Activated naive CD4-positive, alpha-beta T cell treated with anti-CD3 and anti-CD28 coated beads for 36 hours (primary cell): ENCODE data around the gene SCFD1. TPM values are rescaled to one million over a fixed set of nuclear protein-coding genes. Genes with fewer than 3 reads are reported as not detected.
A peak's percentile ranks its signal among the peaks of the same experiment; 100 is the strongest.
"Not testable (repeated sequence)": the region's sequence is repeated elsewhere in the genome, so short reads cannot be mapped to it uniquely, and the experiment has no call there.

ENCODE experiments used
- CTCF ChIA-PET: fragments of 350-600 bp; sonication (Branson Sonifier 250); formaldehyde crosslinking; loops from one replicate; lab custom pipeline; 2021; ENCODE audit warnings: antibody characterized with exemption; lab: Charles Lee
- DNase-seq: peaks from one replicate; pipeline ENCODE4 v3.0.0-alpha.2; 2020
- H3K27ac Mint-ChIP-seq: one replicate; pipeline ENCODE4 v1.8.0; 2021; ENCODE audit warnings: mild to moderate bottlenecking, mixed read lengths
- H3K27me3 Mint-ChIP-seq: one replicate; pipeline ENCODE4 v1.8.0; 2021; ENCODE audit warnings: low read depth, mixed read lengths
- H3K36me3 Mint-ChIP-seq: one replicate; pipeline ENCODE4 v1.8.0; 2021; ENCODE audit warnings: low read depth, mixed read lengths
- H3K4me1 Mint-ChIP-seq: one replicate; pipeline ENCODE4 v1.8.0; 2021; ENCODE audit warnings: low read depth, mixed read lengths
- H3K4me3 Mint-ChIP-seq: one replicate; pipeline ENCODE4 v1.8.0; 2021; ENCODE audit warnings: mild to moderate bottlenecking, moderate library complexity, mixed read lengths
- H3K9me3 Mint-ChIP-seq: one replicate; pipeline ENCODE4 v1.8.0; 2021; ENCODE audit warnings: mixed read lengths
- intact Hi-C: fragments of 100-400 bp; cut with micrococcal nuclease; formaldehyde crosslinking; loops from one replicate; pipeline ENCODE4 v1.15.1; 2023
- total RNA-seq, 2 experiments: library from RNA; stranded (reverse); gene quantifications; one replicate each; pipeline ENCODE4 v1.2.3, GENCODE V29; 2021

Gene SCFD1, protein sequence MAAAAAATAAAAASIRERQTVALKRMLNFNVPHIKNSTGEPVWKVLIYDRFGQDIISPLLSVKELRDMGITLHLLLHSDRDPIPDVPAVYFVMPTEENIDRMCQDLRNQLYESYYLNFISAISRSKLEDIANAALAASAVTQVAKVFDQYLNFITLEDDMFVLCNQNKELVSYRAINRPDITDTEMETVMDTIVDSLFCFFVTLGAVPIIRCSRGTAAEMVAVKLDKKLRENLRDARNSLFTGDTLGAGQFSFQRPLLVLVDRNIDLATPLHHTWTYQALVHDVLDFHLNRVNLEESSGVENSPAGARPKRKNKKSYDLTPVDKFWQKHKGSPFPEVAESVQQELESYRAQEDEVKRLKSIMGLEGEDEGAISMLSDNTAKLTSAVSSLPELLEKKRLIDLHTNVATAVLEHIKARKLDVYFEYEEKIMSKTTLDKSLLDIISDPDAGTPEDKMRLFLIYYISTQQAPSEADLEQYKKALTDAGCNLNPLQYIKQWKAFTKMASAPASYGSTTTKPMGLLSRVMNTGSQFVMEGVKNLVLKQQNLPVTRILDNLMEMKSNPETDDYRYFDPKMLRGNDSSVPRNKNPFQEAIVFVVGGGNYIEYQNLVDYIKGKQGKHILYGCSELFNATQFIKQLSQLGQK
- 10 to 100 TPM; 46.1 to 55.2 TPM for total RNA-seq

DNA sequence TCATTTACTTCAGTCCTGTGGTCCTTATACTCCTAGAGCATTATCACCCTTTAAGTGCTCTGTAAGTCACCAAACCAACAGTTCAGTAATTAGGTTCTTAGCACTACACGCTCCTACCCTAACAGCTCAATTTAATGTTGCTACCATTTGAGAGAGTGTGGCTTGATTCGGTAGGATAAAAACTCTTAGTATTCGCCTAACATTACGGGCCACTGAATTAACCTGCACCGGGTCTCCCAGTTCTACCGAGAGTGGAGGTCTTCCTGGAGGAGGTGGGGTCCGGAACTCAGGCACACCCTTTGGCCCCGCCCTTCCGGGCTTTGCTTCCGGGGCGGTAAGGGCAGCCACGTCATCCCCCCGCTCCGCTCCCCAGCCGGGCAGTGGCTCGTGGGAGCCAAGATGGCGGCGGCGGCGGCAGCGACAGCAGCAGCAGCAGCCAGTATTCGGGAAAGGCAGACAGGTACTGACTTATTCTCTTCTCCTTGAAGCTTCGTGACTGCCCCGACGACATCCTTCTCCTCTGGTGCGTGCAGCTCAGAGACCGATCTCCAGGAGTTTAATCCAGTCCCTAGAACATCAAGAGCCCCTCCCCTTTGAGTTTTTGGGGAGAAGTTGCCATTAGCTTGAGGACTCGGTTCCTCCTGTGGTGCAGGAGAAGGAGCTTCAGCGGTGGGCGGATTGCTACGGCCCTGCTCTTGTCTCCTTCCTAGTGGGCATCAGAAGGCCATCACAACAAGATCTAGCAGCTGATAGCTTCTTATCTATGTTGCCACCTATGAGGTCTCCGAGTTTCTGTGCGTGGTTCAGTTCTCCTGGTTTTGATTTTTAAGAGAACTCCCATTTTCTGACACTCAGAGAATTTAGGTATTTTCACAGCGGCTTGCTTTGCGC is at the start of gene SCFD1:
TSS of gene SCFD1 (plus strand) at position 380 of the 891 bp plus-strand sequence. CDS start at position 400, 20 bp downstream.
- Mint-ChIP-seq H3K36me3 (peaks cover 5% of the 10 kb centered on the region), H3K4me1 (peaks cover 35% of the 10 kb centered on the region), H3K9me3 (no peaks in the 10 kb centered on the region), H3K27me3 (no peaks in the 10 kb centered on the region), H3K4me3 (peak within 1 kb of the TSS; percentile 96), H3K27ac (peak within 1 kb of the TSS; percentile 94)
- DNase-seq: peak; percentile 95
- CTCF ChIA-PET: interaction anchor here (0.6 to 1.3 kb wide), 3 partner anchors 8 to 63 kb away, joined by 3 read pairs; partner anchors contain the start of gene G2E3
- intact Hi-C loops: loop anchor here (1.0 to 10.0 kb wide), 6 partner anchors 63 to 1453 kb away; partner anchors contain the start of genes ARHGAP5, DTD2, G2E3 and NUBPL

DNA sequence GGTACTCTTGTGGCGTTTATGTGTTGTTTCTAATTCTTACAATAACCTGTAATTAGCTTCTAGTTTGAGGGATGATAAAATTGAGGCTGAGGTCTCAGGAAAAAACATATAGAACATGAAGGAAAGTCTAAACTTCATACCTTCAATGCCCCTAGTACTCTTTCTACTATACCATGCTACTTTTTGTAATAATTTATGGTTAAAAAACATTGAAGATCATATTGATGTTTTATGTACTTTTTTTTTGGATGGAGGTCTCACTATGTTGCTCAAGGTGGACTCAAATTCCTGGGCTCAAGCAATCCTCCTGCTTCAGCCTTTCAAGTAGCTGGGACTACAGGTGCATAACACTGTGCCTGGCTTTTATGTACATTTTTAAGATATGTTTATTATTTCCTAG is 49.3 kb upstream of the SCFD1 start:
- Mint-ChIP-seq H3K36me3 (peaks cover 6% of the 10 kb centered on the region), H3K4me1 (peaks cover 78% of the 10 kb centered on the region), H3K9me3 (no peaks in the 10 kb centered on the region), H3K27me3 (no peaks in the 10 kb centered on the region), H3K4me3 (no peak overlapping the region), H3K27ac (no peak overlapping the region)
- intact Hi-C loops: no loop called here
- CTCF ChIA-PET: no interaction called here
- DNase-seq: no peak

DNA sequence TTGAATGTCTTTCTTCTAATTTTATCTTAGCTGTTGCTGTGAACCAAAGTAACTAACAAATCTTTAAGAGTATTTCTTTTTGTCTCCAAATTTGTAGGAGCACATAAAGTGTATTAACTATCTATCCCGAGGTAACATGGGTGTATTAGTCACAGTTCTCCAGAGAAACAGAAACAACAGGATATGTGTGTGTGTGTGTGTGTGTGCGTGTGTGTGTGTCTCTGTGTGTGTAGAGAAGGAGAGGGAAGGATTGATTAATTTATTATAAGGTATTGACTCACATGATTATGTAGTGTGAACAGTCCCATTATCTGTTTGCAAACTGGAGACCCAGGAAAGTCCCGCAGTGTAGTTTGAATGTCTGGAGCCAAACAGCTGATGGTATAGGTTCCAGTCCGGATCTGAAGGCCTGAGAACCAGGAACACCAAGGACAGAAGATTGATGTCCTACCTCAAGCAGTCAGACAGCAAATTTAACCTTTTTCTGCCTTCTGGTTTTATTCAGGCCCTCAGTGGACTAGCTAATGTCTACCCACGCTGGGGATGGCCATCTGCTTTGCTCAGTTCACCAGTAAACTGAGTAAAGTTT is 48.8 kb upstream of the SCFD1 start:
- Mint-ChIP-seq H3K27me3 (no peaks in the 10 kb centered on the region), H3K27ac (no peak overlapping the region), H3K36me3 (peaks cover 8% of the 10 kb centered on the region), H3K9me3 (no peaks in the 10 kb centered on the region), H3K4me3 (no peak overlapping the region), H3K4me1 (peaks cover 77% of the 10 kb centered on the region)
- intact Hi-C loops: no loop called here
- CTCF ChIA-PET: no interaction called here
- DNase-seq: no peak

DNA sequence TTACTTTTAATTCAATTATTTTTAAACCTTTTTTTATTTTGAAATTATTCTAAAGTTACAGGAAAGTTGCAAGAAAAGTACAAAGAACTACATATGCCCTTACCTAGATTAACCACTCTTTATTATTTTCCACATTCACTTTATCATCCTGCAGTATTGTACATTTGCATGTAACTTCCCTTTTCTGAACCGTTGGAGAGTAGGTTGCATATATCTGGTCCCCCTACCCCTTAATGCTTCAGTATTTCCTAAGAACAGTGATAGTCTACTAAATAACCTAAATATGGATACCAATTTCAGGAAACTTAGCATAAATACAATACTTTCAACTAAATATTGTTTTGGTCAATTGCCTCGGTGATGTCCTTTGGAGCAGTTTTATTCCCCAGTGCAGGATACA is 48.2 kb upstream of the SCFD1 start:
- H3K9me3 Mint-ChIP-seq: no peaks in the 10 kb centered on the region
- peaks cover 8% of the 10 kb centered on the region for H3K36me3 Mint-ChIP-seq
- DNase-seq: no peak
- intact Hi-C loops: no loop called here
- CTCF ChIA-PET: interaction anchor here (0.7 kb wide), 1 partner anchor 197 kb away, joined by 6 read pairs; no protein-coding TSS in a partner anchor
- H3K27me3 Mint-ChIP-seq: no peaks in the 10 kb centered on the region
- H3K4me1 Mint-ChIP-seq: peaks cover 80% of the 10 kb centered on the region
- no peak overlapping the region for H3K4me3 Mint-ChIP-seq
- no peak overlapping the region for H3K27ac Mint-ChIP-seq

DNA sequence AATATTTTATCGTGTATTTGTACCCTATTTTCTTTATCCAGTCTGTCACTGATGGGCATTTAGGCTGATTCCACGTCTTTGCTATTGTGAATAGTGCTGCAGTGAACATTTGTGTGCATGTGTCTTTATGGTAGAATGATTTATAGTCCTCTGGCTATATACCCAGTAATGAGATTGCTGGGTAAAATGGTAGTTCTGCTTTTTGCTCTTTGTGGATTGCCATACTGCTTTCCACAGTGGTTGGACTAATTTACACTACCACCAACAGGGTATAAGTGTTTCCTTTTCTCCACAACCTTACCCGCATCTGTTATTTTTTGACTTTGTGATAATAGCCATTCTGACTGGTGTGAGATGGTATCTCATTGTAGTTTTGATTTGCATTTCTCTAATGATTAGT is 47.3 kb upstream of the SCFD1 start:
- H3K27me3 Mint-ChIP-seq, H3K27ac Mint-ChIP-seq, intact Hi-C loops, DNase-seq, H3K36me3 Mint-ChIP-seq, H3K4me3 Mint-ChIP-seq, H3K9me3 Mint-ChIP-seq: not testable (repeated sequence)
- H3K4me1 Mint-ChIP-seq: peaks cover 73% of the 10 kb centered on the region
- CTCF ChIA-PET: interaction anchor here (0.7 kb wide), 1 partner anchor 198 kb away, joined by 6 read pairs; no protein-coding TSS in a partner anchor

DNA sequence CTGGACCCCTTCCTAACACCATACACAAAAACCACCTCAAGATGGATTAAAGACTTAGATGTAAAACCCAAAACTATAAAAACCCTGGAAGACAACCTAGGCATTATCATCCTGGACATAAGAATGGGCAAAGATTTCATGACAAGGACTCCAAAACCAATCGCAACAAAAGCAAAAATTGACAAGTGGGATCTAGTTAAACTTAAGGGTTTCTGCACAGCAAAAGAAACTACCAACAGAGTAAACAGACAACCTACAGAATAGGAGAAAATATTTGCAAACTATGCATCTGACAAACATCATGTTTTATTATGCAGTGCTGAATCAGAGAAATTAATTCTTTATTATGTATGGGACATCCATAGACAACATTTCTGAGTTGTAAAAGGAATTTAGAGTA is 45.8 kb upstream of the SCFD1 start:
- H3K4me3 Mint-ChIP-seq, intact Hi-C loops, H3K9me3 Mint-ChIP-seq, CTCF ChIA-PET, H3K36me3 Mint-ChIP-seq, H3K27me3 Mint-ChIP-seq, DNase-seq, H3K27ac Mint-ChIP-seq: not testable (repeated sequence)
- H3K4me1 Mint-ChIP-seq: peaks cover 57% of the 10 kb centered on the region

DNA sequence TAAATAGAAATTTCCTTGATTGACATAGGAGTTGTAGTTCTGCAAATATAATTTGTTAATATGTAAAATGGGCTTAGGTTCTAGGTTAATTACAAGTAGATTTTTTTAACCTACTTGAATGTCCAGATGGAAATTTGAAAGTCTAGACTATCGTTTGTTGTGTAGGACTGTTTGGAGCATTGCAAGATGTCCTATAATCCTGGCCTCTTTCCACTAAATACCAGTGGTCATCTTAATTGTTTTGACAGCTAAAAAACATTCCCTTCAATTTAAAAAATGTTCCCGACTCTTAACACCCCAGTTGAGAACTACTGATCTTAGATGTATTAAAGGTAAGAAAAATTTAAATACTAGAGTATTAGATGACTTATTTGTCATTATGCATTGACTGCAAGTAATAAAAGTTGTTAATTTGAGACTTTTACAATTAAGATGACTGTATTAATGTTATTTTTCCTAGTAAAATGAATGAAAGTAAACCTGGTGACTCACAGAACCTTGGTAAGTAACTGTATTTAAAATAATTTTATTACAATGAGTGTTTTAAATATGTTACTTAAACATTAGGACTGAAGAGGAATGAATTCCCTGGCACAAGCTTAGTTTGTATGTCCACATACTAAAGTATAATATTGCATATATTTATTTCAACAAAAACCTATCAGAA is 41.4 kb upstream of the SCFD1 start:
- Mint-ChIP-seq H3K36me3 (peaks cover 40% of the 10 kb centered on the region), H3K4me1 (peaks cover 32% of the 10 kb centered on the region), H3K27ac (no peak overlapping the region), H3K9me3 (peaks cover 15% of the 10 kb centered on the region), H3K4me3 (no peak overlapping the region), H3K27me3 (no peaks in the 10 kb centered on the region)
- no peak for DNase-seq
- CTCF ChIA-PET: interaction anchor here (0.6 kb wide), 1 partner anchor 780 kb away, joined by 4 read pairs; no protein-coding TSS in a partner anchor
- intact Hi-C loops: no loop called here

DNA sequence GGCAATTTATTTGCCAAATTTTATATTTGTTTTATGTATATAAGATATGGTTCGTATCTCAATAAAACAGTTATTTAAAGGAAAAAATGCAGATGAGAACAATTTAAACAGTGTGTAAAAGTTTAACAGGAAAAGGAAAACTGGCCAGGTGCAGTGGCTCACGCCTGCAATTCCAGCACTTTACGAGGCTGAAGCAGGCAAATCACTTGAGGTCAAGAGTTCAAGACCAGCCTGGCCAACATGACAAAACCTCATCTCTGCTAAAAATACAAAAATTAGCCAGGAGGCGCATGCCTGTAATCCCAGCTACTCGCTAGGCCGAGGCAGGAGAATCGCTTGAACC is 40.9 kb upstream of the SCFD1 start:
- Mint-ChIP-seq H3K4me3 (no peak overlapping the region), H3K36me3 (peaks cover 42% of the 10 kb centered on the region), H3K27me3 (no peaks in the 10 kb centered on the region), H3K9me3 (peaks cover 15% of the 10 kb centered on the region), H3K27ac (no peak overlapping the region), H3K4me1 (peaks cover 27% of the 10 kb centered on the region)
- CTCF ChIA-PET: no interaction called here
- intact Hi-C loops: no loop called here
- DNase-seq: no peak

DNA sequence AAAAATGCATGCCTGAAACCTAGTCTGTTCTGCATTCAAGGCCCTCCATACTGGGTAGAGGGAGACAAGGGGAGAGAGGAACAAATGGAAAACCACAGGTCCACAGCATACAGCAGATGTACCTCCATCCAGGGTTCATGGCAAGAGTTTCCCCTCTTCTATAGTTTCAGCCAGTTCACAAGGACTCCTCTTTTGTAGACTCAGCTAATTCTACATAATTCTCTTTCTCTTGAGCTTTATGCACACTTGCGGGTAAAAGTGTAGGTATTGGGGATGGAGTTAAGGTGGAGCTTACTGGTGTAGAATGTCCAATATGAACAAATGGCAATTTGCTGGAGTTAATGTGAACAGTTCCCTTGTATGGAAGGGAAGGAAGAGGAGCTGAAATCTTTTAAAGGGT is 39.7 kb upstream of the SCFD1 start:
- no peak overlapping the region for H3K27ac Mint-ChIP-seq
- H3K36me3 Mint-ChIP-seq: peaks cover 42% of the 10 kb centered on the region
- no peak overlapping the region for H3K4me3 Mint-ChIP-seq
- intact Hi-C loops: no loop called here
- CTCF ChIA-PET: no interaction called here
- H3K9me3 Mint-ChIP-seq: peaks cover 15% of the 10 kb centered on the region
- DNase-seq: no peak
- H3K4me1 Mint-ChIP-seq: peaks cover 21% of the 10 kb centered on the region
- no peaks in the 10 kb centered on the region for H3K27me3 Mint-ChIP-seq

DNA sequence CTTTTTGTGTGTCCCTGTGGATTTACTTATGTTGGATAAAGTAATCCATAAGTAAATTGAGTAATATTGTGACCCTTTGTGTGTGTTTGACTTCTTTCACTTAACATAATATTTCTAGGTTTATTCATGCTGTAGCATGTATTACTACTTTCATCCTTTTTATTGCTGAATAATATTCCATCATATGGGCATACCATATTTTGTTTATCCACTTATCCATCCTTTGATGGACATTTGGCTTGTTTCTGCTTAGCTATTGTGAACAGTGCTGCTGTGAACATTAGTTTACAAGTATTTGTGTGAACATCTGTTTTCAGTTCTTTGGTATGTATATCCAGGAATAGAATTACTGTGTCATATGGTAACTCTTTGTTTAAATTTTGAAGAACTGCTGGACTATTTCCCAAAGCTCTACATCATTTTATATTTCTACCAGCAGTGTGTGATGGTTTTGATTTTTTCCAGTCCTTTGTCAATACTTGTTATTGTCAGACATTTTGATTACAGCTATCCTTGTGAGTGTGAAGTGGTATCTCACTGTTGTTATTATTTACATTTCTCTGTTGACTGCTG is 38.0 kb upstream of the SCFD1 start:
- H3K9me3 Mint-ChIP-seq: peaks cover 15% of the 10 kb centered on the region
- H3K27me3 Mint-ChIP-seq: no peaks in the 10 kb centered on the region
- H3K4me1 Mint-ChIP-seq: peaks cover 10% of the 10 kb centered on the region
- peaks cover 45% of the 10 kb centered on the region for H3K36me3 Mint-ChIP-seq
- DNase-seq: no peak
- no peak overlapping the region for H3K27ac Mint-ChIP-seq
- CTCF ChIA-PET: no interaction called here
- intact Hi-C loops: no loop called here
- no peak overlapping the region for H3K4me3 Mint-ChIP-seq

DNA sequence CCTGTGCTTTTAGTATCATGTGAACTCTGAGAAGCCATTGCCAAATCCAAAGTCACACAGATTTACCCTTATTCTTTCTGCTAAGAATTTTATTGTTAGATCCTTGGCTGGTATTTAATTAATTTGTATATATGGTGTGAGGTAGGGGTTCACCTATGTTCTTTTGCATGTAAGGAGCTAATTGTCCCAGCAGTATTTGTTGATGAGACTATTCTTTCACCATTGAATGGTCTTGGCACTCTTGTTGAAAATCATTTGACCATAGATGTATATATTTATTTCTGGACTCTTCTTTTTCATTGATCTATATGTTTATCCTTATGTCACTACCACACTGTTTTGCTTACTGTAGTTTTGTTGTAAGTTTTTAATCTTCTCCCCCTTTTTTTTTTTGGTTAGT is 36.9 kb upstream of the SCFD1 start:
- Mint-ChIP-seq H3K9me3 (peaks cover 15% of the 10 kb centered on the region), H3K4me1 (peaks cover 10% of the 10 kb centered on the region), H3K4me3 (no peak overlapping the region), H3K27me3 (no peaks in the 10 kb centered on the region), H3K36me3 (peaks cover 51% of the 10 kb centered on the region), H3K27ac (no peak overlapping the region)
- intact Hi-C loops: no loop called here
- CTCF ChIA-PET: no interaction called here
- DNase-seq: no peak
